Epithelial cell of prostate (primary cell): ENCODE results near the gene ADAM33.

ENCODE experiments used
- DNase-seq: peaks from one replicate; pipeline ENCODE4 v3.0.0-alpha.2; 2011; ENCODE audit warnings: low read depth, low spot score
- H3K27ac ChIP-seq: fragments of 450-650 bp; 2 replicates; pipeline ENCODE4 v1.5.1; 2017; ENCODE audit warnings: mild to moderate bottlenecking

Gene ADAM33

DNA sequence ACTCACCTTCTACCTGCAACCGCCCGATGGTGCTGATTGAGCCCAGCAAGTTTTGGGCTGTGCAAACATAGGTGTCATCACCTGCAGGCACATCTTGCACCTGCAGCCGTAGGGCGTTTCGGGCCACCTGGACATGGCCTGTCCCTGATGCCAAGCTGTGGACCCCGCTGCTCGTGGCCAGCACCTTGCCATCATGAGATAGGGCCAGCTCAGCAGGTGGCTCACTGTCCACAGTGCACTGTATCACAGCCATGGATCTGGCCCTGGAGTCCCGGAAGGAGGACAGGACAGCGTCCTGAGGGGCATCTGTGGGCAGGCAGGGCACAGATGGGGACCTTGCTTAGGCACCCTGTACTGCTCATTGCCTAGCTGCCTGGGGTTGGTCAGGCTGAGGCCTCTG, 10.1 kb upstream of the ADAM33 start:
- no peak for DNase-seq
- no peak overlapping the region for H3K27ac ChIP-seq

DNA sequence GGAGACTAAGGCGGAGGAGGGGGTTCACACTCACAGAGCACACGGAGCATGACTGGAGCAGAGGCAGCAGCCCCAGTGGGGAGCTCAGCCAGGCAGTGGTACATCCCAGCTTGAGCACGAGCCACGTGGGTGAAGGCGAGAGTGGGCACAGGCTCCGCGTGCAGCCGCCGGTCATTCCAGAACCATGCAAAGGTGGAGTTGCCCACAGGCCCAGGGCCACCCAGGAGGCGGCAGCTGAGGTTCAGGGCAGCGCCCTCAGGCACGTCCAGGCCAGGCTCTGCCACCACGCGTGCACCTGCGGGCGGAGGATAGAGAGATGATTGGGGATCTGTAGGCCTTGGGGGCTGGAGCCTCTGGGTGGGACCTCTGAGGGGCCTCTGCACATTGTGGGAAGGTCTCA, 9.5 kb upstream of the ADAM33 start:
- no peak overlapping the region for H3K27ac ChIP-seq
- no peak for DNase-seq

DNA sequence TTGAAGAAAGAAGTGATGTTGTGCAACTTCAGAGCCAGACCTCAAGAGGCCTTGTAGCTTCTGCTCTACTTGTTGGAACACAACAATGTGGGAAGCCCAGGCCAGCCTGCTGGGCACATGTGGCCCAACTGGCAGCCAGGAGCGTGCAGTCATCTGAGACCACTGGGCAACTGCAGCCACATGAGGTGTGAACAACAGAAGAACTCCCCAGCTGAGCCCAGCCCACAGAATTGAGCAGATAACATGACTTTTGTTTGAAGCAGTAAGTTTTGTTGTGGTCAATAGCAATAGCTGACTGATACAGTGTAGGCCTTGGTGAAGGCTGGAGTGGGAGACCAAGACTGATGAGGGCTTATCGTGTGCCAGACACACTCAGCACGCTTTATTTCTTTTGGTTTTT, 8.6 kb upstream of the ADAM33 start:
- no peak for DNase-seq
- no peak overlapping the region for H3K27ac ChIP-seq

DNA sequence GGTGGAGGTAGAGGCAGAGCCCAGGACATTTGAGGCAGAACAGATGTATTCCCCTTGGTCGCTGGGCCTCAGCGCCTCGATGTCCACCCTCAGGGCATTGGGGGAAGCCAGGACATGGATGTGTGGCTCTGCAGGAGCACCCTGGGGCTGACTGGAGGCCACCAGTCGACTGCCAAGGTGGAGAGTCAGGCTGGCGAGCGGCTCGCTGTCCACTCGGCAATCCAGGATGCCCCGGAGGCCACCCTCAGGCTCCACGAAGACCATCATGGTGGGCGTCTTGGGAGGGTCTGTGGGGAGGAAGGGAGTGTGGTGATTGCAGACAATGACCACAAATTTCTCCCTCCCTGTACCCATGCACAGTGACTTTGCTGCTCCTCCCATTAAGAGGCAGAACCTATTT, 8.2 kb upstream of the ADAM33 start:
- H3K27ac ChIP-seq, result no peak overlapping the region
- no peak for DNase-seq

DNA sequence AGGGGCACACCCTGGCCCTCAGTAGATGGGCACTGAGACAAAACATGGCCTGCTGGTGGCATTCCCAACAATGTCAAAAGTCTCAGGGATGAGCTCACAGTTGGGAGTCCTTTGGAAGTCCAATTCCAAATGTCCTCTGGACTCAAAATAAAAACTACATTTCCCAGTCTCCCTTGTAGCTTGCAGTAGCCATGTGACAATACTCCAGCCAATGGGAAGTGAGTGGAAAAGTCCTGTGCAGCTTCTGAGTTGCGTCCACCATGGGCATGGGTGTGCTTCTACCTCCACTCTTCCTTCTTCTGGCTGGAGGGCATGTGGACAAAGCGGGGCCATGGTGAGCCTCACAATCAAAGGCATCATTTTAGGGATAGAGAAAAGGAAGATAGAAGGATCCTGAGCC, 5.8 kb upstream of the ADAM33 start:
- DNase-seq, result no peak
- H3K27ac ChIP-seq, result no peak overlapping the region

DNA sequence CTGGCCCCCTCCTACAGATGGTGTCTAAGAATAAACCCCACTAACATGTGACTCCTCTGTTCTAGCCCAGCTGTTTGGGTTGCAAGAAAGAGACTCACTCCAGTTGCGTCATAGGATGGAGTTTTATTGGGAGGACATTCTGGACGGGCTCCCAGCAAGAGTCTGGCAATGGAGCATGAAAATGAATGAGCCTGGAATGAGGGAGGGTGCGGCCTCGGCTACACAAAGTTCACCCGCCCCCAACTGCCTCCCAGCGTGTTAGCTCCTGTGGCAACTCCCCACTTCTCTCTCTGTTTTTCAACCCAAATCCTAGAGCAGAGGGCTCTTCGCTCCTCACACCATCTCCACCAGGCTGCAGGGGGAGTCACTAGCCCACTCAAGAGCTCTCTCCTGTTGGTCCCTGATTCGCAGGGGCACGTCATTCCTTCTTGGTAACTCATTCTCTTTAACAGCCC, 5.1 kb upstream of the ADAM33 start:
- no peak overlapping the region for H3K27ac ChIP-seq
- peak; percentile 51 for DNase-seq

DNA sequence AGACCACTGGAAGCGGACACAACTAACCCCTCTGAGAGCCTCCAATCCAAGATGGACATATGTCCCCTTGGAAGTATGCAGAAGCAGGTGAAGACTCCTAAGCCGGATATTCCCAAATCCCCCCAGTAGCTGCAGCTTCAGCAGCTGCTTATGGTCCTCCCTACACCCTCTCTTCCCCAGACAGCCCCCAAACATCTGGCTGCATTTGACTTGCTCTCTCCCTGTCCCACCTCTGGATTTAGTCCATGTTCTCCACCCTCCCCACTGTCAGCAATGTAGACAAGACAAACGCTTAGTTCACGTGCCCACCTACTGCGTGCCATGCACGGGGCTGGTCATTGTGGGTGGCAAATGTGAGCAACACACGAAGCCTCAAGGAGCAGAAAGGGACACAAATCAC, 4.6 kb upstream of the ADAM33 start:
- DNase-seq, result no peak
- H3K27ac ChIP-seq, result no peak overlapping the region

DNA sequence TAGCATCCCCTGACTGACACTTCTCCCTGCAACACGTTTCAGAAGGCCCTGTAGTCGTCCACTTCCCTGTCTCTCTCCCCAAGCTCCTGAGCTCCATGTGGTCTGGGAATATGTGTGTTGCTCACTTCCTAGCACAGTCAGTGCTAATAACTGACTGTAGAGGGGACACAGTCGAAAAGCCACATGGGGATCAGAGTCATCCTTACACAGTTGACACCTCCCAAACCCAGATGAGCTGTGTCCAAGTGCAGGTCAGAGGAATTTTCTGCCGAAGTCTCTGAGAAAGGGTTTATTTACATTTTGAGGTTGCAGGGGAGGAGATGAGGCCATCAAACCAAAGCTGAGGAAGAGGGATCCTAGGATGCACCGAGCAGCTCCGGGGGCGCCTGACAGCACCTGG, 3.5 kb upstream of the ADAM33 start:
- H3K27ac ChIP-seq, result no peak overlapping the region
- DNase-seq, result no peak

DNA sequence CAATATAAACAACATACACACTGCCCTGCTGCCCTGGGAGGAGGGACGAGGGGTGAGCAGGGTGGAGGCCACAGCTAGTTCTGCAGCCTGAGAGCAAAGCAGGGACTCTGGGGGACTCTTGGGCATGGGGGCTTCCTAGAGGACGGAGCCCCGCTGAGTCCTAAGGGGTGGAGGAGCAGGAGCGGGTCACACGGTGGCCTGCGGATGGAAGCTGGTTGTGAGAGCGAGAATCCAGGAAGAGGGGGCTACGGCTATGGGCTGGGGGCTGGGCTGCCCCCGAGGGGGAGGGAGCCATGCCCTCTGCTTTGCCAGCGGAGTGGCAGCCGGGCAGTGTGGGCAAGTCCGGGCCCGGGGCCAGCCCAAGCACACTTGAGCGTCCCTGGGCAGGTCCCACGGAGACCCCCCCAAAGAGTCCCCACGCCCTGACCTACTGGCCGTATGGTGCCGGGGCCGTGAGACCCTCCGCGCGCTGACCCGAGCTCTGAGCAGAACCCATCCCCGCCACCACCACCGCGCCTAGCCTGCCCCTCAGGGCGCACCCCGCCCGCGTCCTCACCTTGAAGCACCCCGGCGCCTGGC, 369 bp downstream of the ADAM33 start:
- H3K27ac ChIP-seq, result no peak overlapping the region
- DNase-seq, result no peak

DNA sequence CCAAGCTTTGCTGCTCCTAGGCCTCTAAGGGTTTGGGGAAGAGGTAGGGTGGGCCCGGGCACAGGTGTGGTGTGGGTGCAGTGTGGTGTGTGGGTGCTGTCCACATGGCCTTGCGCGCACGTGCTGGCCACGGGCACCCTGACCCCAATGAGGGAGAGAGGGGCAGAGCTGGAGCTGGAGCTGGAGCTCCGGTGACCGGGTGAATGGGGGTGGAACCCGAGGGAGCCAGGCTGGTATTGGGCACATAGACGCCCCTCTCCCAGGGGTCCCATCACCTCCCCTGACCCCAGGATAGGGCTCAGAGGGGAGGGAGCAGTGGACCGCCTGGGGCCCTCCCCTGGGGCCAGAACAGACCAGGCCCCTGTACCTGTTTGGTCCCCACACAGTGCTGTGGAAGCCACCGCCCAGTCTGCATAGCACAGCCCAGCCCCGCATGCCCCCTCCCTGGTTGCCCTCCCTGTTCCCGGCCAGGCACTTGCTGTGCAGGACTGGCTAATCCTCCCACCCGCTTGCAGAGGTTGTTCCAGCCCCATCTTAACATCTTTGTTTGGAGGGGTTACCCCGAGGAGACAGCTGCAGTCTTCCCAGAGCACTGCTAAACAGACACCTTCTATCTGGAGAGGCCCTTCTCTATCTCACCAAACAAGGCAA, 984 bp downstream of the ADAM33 start:
- no peak for DNase-seq
- H3K27ac ChIP-seq, result no peak overlapping the region

DNA sequence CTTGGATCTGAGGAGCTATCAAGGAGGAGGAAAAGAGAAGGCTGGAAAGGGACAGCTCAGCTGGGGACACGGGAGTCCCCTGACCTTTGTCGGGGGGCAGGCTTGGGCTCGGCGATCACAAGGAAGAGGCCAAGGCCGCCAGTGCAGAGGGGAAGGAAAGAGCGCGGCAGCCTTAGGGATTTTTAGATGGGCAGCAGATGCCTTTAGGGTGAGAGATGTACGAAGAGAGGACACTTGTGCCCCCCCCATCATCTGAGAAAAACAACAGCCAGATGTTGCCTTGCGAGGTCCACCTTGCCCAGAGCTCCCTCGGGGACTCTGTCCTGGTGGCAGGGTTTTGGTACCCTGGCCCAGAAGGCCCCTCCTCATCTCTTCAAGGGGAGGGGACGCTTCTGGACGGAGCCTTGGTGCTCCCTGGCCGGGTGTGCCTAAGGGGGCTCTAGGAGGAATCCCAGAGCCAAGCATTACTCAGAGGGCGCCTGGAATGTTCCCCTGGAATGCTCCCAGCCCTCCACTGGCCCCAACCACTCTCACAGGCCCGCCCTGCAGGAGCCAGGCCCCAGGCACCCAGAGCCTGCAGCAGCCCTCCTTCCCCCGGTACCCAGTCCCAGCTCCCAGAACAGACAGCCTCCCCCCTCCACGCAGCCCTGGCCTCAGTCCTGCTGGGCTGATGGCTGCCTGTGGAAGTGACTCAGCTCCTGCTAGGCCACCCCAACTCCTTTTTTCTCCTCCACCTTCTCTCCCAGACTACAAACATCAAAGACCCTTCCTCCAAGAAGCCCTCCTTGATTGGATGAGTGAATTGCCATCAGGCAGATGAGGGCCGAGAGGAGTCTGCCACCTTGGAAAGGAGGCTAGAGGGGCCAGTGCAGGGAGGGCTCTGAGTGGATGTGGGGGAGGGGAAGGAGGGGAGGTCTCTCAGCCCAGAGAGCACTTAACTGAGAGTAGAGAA, 1.8 kb downstream of the ADAM33 start:
- H3K27ac ChIP-seq, result no peak overlapping the region
- no peak for DNase-seq

DNA sequence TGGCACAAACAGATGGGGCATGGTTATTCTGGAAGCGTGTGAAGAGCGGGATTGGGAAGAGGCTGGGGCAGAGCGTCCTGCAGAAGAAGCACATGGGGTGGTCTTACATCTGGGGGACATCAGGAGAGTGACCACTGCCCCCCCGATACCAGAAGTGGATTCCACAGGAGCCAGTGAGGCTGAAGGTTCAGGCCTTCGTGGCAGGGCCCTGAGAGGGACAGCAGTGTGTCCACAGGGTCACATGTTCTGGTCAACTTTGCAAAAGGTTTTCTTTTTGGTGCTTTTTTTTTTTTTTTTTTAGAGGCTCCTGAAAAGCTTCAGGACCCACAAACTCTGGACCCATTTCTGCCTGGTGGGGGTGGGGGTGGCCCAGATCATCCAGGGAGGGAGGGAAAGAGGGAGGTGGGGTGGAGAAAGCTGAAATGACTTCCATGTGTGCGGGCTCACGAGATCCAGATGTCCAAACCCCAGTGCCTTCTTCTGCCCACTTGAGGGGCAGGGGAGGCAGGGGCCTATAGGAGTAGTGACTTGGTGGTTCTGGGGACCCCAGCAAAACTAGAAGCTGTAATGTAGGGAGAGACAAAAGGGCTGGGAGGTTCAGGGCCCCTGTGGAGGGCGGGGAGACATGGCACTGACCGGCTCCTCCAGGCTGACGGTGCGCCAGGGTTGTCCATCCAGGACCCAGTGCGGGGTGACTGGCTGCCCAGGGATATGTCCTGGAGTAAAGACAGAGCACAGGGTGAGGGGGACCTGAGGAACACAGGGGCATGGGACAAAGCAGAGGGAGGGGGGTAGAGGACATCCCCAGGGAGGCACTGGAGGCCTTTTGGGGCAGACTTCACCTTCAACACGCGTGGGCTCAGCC, 2.7 kb downstream of the ADAM33 start:
- no peak for DNase-seq
- no peak overlapping the region for H3K27ac ChIP-seq

DNA sequence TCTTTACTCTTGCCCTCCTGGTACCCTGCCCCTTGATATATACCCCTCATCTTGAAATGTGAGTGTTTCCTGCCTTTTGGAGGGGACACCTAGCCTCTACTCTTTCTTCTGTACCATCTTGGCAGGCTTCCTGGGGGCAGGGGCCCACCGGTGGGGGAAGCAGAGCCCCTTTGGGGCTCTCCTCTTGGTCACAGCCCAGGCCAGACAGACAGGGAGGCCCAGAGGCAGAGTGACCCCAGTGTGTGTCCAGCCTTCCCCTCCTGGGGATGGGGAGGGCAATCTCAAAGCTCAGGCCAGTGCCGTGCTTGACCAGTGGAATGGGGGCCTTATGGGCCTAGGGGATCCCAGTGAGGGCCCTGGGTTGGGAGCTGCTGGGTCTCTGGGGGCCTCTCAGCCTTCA, 3.6 kb downstream of the ADAM33 start:
- no peak overlapping the region for H3K27ac ChIP-seq
- DNase-seq, result no peak

DNA sequence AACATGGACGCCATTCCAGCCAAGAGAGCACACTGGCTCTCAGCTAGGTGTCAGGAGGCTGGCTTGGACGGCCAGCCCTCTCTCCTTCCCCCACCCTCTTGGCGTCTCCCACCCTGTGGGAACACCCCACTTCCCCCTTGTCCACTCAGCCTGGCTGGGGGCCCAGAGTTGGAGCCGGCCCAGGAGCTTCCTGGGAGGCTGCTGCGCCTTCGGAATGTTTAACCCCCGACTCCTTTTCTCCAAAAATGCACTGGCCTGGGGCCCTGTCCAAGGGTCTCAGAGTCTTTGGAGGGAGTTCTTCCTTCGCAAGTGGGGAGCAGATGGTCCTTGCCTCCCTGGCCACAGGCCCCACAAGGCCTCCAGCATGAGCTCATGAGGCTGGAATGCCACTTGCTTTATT, 4.1 kb downstream of the ADAM33 start:
- H3K27ac ChIP-seq, result no peak overlapping the region
- DNase-seq, result no peak

DNA sequence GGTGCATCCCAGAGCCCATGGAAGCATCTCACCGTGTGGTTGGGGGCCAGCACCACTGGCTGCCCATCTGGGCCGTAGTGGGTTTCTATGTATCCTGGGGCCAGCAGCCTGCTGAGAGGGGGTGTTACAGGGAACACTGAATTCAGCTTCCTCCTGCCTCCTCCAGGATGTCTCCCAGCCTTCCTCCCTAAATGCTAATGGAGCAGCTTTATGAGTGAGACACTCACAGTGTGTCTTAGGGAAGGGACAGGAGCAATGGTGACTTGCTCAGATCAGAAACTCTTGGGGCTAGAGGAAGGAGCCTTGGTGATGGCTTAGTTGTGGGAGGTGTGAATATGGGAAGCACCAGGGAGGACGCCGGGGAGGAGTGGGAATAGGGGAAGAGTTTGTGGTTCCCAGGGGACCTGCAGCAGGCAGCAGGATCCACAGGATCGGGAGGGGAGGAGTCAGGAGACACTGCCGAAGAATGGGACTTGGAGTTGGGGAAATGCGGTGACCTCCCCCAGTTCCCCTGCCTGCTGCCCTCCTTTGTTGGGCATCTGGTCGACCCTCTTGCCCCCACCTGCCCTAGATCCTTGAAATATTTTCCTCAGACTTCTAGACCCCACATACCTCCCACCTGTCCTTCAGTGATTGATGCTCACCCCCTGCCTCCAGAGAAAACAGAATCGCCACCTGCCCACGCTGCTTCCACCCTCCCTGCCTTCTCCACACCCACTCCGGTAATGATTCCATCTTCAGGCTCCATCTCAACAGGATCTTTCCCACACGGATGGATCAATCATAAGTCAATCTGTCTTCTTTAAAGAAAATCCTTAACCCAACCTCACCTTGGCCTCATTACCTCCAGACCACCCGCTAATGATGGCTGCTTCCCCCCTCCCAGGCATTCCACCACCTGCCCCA, 6.6 kb downstream of the ADAM33 start:
- DNase-seq, result no peak
- H3K27ac ChIP-seq, result no peak overlapping the region

DNA sequence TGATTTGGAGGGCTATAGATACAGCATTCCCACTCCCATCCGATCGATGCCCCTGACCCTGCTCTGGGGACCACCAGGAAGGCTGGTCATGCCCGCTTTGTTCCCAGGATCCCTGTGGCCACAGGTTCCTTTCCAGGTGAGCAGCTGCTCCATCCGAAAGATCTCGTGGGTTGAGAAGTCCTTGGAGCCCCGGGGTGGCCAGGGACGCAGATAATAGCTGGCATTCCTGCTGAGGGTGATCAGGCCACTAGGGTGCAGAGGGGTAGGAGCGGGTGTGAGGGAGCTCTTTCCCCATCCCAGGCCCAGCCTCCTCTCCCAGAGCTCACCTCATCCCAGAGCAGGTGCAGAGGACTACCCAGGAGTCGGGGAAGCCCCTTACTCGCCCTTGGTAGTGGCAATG, 7.4 kb downstream of the ADAM33 start:
- DNase-seq, result no peak

DNA sequence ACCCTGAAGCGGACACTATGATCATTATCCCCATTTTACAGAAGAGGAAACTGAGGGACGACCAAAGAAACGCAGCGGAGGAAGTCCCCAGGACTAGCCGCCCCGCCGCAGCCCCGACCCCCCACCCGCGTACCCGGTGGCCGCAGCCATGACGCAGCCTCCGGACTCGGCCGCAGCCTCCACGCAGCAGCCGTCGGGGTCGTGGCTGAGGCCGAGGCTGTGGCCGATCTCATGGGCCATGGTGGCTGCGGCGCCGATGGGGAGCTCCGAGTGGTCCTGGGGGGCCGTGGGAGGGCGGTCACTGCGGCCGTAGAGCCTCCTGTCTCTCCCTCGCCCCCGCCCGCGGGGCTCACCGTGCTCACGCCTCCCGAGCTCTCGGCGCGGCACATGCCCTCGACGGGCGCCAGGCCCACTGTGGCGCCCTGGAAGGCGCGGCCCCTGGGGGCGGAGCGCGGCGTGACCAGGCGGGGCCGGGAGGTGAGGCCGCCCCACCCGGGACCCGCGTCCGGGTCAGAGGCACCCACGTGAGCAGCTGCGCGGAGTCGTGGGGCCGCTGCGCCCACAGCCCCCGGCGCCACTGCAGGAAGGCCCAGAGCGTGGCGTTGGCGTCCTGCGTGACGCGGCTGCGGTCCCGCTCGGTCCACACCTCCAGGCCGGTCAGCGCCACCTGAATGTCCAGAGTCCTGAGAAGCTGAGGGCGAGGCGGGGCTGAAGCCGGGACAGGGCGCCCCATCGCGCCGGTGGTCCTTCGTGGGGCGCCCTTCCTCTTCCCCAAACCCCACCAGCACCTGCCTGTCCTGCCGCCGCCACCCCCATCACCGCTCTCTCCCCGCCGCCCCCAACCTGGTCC, 8.4 kb downstream of the ADAM33 start:
- no peak for DNase-seq

More for the DNA sequence above, 7.4 kb downstream of the ADAM33 start:
- H3K27ac ChIP-seq, result no peak overlapping the region

DNA sequence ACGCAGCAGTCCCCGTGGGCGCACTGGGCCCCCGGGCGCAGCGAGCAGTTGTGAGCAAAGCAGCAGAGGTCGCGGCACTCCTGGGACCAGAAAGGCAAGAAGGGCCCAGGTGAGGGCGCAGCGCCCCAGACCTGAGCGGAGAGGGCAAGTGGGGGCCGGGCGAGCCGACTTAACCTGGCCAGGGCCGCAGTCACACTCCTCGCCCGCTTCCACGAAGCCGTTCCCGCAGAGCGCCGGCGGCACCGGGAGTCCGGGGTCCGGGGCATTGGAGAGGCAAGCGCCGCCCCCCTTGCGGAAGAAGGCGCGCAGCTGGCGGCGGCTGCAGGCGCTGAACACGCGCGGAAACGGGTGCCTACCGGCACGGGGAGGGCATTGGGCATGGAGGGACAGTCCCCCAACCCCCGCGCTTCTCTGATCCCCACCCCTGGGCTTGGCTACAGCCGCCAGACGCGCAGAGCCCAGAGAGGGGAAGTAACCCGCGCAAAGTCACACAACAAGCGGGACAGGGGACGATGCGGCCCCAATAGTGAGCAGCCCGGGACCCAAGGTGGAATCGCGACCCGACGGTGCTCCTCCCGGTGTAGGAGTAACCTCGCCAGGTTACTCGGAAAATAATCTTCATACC, 9.2 kb downstream of the ADAM33 start:
- no peak overlapping the region for H3K27ac ChIP-seq

More for the DNA sequence above, 8.4 kb downstream of the ADAM33 start:
- no peak overlapping the region for H3K27ac ChIP-seq

More for the DNA sequence above, 9.2 kb downstream of the ADAM33 start:
- DNase-seq, result no peak
